ENCODE measurements around the gene PLXNA4.

DNA sequence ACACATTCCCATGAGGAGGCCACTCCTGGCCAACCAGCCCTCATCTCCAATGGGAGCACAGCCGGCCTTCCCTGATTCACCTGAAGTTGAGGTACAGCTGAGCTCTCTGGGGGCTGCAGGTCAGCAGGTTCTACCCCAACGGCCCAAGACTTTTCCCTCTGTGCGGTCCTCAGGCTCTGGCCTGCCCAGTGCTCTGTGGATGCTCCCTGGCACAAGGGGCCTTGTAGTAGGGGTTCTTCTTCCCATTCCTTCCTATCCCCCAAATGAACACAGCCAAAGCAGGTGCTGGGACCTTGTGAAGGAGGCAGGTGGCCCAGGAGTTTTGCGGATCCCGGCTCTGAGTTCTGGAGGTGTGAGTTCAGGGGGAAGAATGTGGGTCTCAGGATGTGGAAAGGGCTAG is 72.2 kb downstream of the PLXNA4 start:
- no peak for TF ChIP-seq TAF1 (IDR thresholded peaks at IDR 0.05; ENCODE audit: borderline replicate concordance, insufficient read depth, low read length)
- TF ChIP-seq SIN3A (IDR thresholded peaks at IDR 0.05; ENCODE audit: borderline replicate concordance, insufficient read depth, low read length) = no peak
- TF ChIP-seq POLR2AphosphoS5 (IDR thresholded peaks at IDR 0.05; ENCODE audit: low read depth, low read length) = no peak
- TF ChIP-seq FOXP2 (optimal IDR thresholded peaks at IDR 0.05; ENCODE audit: borderline replicate concordance, extremely low read depth, extremely low read length, insufficient read depth) = no peak
- TF ChIP-seq, protein P1, sequence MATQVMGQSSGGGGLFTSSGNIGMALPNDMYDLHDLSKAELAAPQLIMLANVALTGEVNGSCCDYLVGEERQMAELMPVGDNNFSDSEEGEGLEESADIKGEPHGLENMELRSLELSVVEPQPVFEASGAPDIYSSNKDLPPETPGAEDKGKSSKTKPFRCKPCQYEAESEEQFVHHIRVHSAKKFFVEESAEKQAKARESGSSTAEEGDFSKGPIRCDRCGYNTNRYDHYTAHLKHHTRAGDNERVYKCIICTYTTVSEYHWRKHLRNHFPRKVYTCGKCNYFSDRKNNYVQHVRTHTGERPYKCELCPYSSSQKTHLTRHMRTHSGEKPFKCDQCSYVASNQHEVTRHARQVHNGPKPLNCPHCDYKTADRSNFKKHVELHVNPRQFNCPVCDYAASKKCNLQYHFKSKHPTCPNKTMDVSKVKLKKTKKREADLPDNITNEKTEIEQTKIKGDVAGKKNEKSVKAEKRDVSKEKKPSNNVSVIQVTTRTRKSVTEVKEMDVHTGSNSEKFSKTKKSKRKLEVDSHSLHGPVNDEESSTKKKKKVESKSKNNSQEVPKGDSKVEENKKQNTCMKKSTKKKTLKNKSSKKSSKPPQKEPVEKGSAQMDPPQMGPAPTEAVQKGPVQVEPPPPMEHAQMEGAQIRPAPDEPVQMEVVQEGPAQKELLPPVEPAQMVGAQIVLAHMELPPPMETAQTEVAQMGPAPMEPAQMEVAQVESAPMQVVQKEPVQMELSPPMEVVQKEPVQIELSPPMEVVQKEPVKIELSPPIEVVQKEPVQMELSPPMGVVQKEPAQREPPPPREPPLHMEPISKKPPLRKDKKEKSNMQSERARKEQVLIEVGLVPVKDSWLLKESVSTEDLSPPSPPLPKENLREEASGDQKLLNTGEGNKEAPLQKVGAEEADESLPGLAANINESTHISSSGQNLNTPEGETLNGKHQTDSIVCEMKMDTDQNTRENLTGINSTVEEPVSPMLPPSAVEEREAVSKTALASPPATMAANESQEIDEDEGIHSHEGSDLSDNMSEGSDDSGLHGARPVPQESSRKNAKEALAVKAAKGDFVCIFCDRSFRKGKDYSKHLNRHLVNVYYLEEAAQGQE (IDR thresholded peaks at IDR 0.05; ENCODE audit: insufficient read depth in 1 of 2, low read depth in 2 of 2, low read length in 2 of 2) = no peak
